ENCODE measurements around the gene NT5DC3. TPM values are rescaled to one million over a fixed set of nuclear protein-coding genes. Genes with fewer than 3 reads are reported as not detected.
A peak's percentile ranks its signal among the peaks of the same experiment; 100 is the strongest.

NT5DC3 gene
- total and polyA plus RNA-seq, 2 of the 13 experiments (the other 11 are each of a cell fraction or from before 2014, with no cell fraction given): 3.2 to 6.6 TPM

GRCh38 chr12:103839103-103839502 is 1.9 kb downstream of the NT5DC3 start:
- FAIRE-seq (peak; percentile 58), ATAC-seq (peak; percentile 27), DNase-seq (ENCODE audit: low spot score) (peak; percentile 30)
- no TSS peak for BruUV-seq (replicated peaks)
- peak overlapping the region; percentile 68 for H3K27ac ChIP-seq (ENCODE audit: extremely low read length, insufficient read depth, low read length)
- CTCF ChIA-PET (ENCODE audit: low intra/inter-chr PET ratio, low total read pairs): no interaction called here
- peaks cover 68% of the 10 kb centered on the region for H3K4me1 ChIP-seq (ENCODE audit: insufficient read depth, low read length)
- H2AFZ ChIP-seq (ENCODE audit: low read length): no peak overlapping the region
- H3K27me3 ChIP-seq (ENCODE audit: control insufficient read depth in 1 of 2, insufficient read depth in 2 of 2, low read length in 2 of 2): no peaks in the 10 kb centered on the region; a peak in 1 of 5 replicates
- 0% methylated on average over 4 of the region's 4 CpGs for whole genome bisulfite sequencing (ENCODE audit: low lambda C conversion rate)
- peaks cover 14% of the 10 kb centered on the region for H4K20me1 ChIP-seq (ENCODE audit: insufficient read depth, low read length)
- POLR2A ChIA-PET: interaction anchor here (3.0 kb wide), 1 partner anchor 91 kb away, joined by 15 read pairs; the partner anchor contains the start of gene HSP90B1
- peak overlapping the region; percentile 82 for H3K4me2 ChIP-seq (ENCODE audit: low read depth, low read length)
- H3K79me2 ChIP-seq (ENCODE audit: insufficient read depth, low read length): peaks cover 54% of the 10 kb centered on the region
- peak overlapping the region; percentile 72 for H3K9ac ChIP-seq (ENCODE audit: insufficient read depth, low read depth, low read length)
- H3K9me3 ChIP-seq (ENCODE audit: low read length): no peaks in the 10 kb centered on the region
- in situ Hi-C loops (cut with HindIII; ENCODE audit: extremely low pct_ligation_motif_present, low pct_unique_long_range_greater_than_20kb): no loop called here
- peak overlapping the region; percentile 74 to 82 (median 75) for H3K4me3 ChIP-seq (replicated peaks in 1 of 3; ENCODE audit: insufficient read depth in 1 of 3, low read depth in 2 of 3, low read length in 3 of 3)
- intact Hi-C loops (cut with micrococcal nuclease; ENCODE audit: unreplicated experiment): loop anchor here (5.0 kb wide), 1 partner anchor 37 kb away; no protein-coding TSS in a partner anchor
- H3K36me3 ChIP-seq (replicated peaks in 1 of 2; ENCODE audit: control insufficient read depth in 1 of 2, insufficient read depth in 2 of 2, low read length in 2 of 2): no peaks in the 10 kb centered on the region
- TF ChIP-seq SOX5 (CRISPR knock-in tag; IDR thresholded peaks at IDR 0.05; ENCODE audit: borderline replicate concordance) (no peak), THAP8 (CRISPR knock-in tag; IDR thresholded peaks at IDR 0.05; ENCODE audit: borderline replicate concordance) (no peak), ZNF367 (CRISPR knock-in tag; IDR thresholded peaks at IDR 0.05; ENCODE audit: borderline replicate concordance) (no peak), ZMYM2 (CRISPR knock-in tag; IDR thresholded peaks at IDR 0.05) (no peak), MBD4 (IDR thresholded peaks at IDR 0.05; ENCODE audit: borderline replicate concordance, low read length) (0 out of 2 replicates have a peak, but pooled peaks have one; percentile 16), KDM2A (CRISPR knock-in tag; IDR thresholded peaks at IDR 0.05; ENCODE audit: borderline replicate concordance, low read depth) (0 out of 2 replicates have a peak, but pooled peaks have one; percentile 22), ZBTB34 (CRISPR knock-in tag; IDR thresholded peaks at IDR 0.05) (no peak), ELF1 (CRISPR knock-in tag; IDR thresholded peaks at IDR 0.05) (no peak), ZNF274 (CRISPR knock-in tag; IDR thresholded peaks at IDR 0.05) (no peak), YEATS4 (CRISPR knock-in tag; IDR thresholded peaks at IDR 0.05; ENCODE audit: borderline replicate concordance) (no peak), GATAD1 (CRISPR knock-in tag; IDR thresholded peaks at IDR 0.05) (no peak), TCF12 (IDR thresholded peaks at IDR 0.05) (no peak), TCF12 (CRISPR knock-in tag; IDR thresholded peaks at IDR 0.05) (no peak), ZNF513 (CRISPR knock-in tag; conservative IDR thresholded peaks at IDR 0.05) (no peak), TIGD3 (CRISPR knock-in tag; IDR thresholded peaks at IDR 0.05; ENCODE audit: borderline replicate concordance) (no peak), ELF3 (CRISPR knock-in tag; IDR thresholded peaks at IDR 0.05) (no peak), REL (CRISPR knock-in tag; conservative IDR thresholded peaks at IDR 0.05) (no peak)
- TF ChIP-seq, protein P1, sequence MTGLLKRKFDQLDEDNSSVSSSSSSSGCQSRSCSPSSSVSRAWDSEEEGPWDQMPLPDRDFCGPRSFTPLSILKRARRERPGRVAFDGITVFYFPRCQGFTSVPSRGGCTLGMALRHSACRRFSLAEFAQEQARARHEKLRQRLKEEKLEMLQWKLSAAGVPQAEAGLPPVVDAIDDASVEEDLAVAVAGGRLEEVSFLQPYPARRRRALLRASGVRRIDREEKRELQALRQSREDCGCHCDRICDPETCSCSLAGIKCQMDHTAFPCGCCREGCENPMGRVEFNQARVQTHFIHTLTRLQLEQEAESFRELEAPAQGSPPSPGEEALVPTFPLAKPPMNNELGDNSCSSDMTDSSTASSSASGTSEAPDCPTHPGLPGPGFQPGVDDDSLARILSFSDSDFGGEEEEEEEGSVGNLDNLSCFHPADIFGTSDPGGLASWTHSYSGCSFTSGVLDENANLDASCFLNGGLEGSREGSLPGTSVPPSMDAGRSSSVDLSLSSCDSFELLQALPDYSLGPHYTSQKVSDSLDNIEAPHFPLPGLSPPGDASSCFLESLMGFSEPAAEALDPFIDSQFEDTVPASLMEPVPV (CRISPR knock-in tag; IDR thresholded peaks at IDR 0.05): no peak

All from HepG2 (cell line).